ENCODE results near the gene NUAK1.

DNA sequence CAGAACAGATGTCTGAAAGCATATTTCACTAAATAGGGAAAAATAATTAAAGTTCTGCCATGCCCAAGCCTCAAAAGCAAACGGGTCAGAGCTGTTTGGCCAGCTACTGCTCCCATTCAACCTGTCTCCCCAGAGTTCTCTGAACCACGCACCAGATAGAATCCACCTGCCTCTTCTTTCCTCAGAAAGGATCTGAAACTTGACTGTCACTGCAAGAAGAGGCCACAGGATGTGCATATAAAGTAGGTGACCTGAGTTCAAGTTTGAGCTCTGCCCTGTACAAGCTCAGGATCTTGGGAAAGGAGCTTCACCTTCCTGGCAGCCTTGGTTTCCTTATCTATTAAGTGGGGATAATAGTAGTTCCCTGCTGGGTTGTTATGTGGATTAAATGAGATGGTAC is 91.8 kb downstream of the NUAK1 start:
- no peak for TF ChIP-seq CTCF (conservative IDR thresholded peaks at IDR 0.05; ENCODE audit: low read length)
- no peak for TF ChIP-seq EZH2phosphoT487 (IDR thresholded peaks at IDR 0.05; ENCODE audit: borderline replicate concordance, low read depth, low read length)
